Hepatocyte (in vitro differentiated cells): ENCODE measurements around the gene MYO1F.

Source experiments
- CTCF ChIP-seq: fragments of 200-600 bp; sonication (generic); IDR thresholded peaks from 2 replicates; pipeline ENCODE4 v1.5.1; 2016; ENCODE audit warnings: antibody characterized with exemption, mild to moderate bottlenecking; ENCODE audit not compliant: poor library complexity
- EZH2 ChIP-seq: fragments of 200-600 bp; sonication (generic); IDR thresholded peaks from 2 replicates; pipeline ENCODE4 v1.6.1; 2016; ENCODE audit warnings: antibody characterized with exemption, mild to moderate bottlenecking, borderline replicate concordance
- EZH2phosphoT487 ChIP-seq: fragments of 200-600 bp; sonication (generic); IDR thresholded peaks from one replicate; pipeline ENCODE4 v1.6.1; 2018; ENCODE audit warnings: antibody characterized with exemption, mild to moderate bottlenecking, low read depth, moderate library complexity; ENCODE audit not compliant: unreplicated experiment, severe bottlenecking

- no peak for TF ChIP-seq CTCF
- no peak for TF ChIP-seq EZH2
- no peak for TF ChIP-seq EZH2phosphoT487
Measured at GRCh38 chr19:8536282-8536681, 41.0 kb downstream of the MYO1F start.
